Activated CD4-positive, alpha-beta T cell treated with anti-CD3 and anti-CD28 coated beads, Interleukin-2, amount 50 U/mL, for 16 hours (primary cell): Measurements from ENCODE around the gene POGLUT2.

Experiments used
- DNase-seq: peaks from one replicate; pipeline ENCODE4 v3.0.0-alpha.2; 2020

POGLUT2 gene

DNA sequence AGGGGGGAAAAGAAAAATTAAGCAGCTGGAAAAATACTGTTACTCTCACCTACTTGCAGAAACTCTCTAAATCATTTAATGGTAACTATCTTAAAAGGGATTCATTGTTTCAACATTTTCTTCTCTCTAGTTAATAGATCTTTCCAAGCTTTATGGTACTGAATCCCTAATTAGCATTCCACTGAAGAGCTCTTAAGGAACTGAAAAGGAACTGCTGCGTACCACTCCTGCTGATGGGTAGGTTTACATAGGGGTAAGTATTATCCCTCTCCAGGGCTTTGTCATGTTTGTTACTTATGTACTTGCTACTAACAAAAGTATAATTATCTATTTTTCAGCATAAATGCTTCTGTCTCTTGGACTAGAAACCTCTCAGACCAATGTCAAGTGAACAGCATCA lies 37.7 kb downstream of the POGLUT2 start:
- no peak for DNase-seq

DNA sequence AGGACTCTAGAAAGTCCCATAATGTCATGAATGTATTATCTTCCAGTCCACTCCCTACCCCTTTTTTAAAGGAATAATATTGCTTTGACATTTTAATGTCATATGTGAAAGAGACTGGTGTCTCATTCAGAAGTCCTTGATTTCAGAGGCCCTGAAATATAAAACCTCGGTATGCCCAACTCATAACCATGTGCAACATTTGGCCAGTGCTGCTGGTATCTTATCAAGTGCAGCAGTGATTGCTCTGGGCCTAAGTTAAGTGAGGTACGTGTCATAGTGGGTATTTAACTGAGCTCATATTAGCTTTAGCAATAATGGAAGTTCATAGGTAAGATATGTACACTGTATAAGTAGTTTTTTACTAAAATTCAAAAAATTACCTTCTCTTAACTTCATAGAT lies 39.9 kb downstream of the POGLUT2 start:
- DNase-seq = no peak

GRCh38 chr13:102757006-102757405 lies 41.8 kb downstream of the POGLUT2 start:
- DNase-seq = no peak

DNA sequence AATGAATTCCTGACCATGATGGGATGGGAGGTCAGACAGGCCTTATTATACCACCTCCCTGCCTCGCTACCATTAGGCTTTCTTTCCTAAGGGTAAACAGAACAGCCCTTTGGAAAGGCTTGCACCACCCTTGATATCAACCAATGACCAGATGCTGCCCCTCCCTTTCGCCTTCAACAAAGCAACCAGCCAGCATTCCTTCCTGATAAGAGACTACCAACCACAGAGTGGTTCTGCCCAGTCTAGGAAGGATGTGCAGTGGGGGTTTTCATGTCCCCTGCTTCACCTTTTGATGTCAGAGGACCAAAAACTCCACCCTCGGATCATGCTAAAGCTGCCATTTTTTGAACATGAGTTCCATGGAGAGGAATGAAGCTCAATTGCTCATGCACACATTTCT lies 46.9 kb downstream of the POGLUT2 start:
- DNase-seq = no peak

GRCh38 chr13:102742506-102742905 lies 56.3 kb downstream of the POGLUT2 start:
- DNase-seq = no peak

GRCh38 chr13:102742101-102742500 lies 56.7 kb downstream of the POGLUT2 start:
- DNase-seq = no peak
